Measurements from ENCODE around the gene RAD17. TPM values are rescaled to one million over a fixed set of nuclear protein-coding genes. Genes with fewer than 3 reads are reported as not detected.

RAD17 gene
- total and polyA plus RNA-seq, 11 donors, result 6.7 to 25.8 (median 20.8) TPM

- peaks cover 0 to 10% (median 0%) of the 10 kb centered on the region in 12 donors for H3K4me1 ChIP-seq
- ATAC-seq (no peak), DNase-seq (no peak)
- H3K4me3 ChIP-seq, result no peak overlapping the region
- H3K27ac ChIP-seq, result no peak overlapping the region
- H3K9me3 ChIP-seq, result no peaks in the 10 kb centered on the region
- peaks cover 0 to 51% (median 32%) of the 10 kb centered on the region in 9 donors for H3K36me3 ChIP-seq
- TF ChIP-seq, protein P1, sequence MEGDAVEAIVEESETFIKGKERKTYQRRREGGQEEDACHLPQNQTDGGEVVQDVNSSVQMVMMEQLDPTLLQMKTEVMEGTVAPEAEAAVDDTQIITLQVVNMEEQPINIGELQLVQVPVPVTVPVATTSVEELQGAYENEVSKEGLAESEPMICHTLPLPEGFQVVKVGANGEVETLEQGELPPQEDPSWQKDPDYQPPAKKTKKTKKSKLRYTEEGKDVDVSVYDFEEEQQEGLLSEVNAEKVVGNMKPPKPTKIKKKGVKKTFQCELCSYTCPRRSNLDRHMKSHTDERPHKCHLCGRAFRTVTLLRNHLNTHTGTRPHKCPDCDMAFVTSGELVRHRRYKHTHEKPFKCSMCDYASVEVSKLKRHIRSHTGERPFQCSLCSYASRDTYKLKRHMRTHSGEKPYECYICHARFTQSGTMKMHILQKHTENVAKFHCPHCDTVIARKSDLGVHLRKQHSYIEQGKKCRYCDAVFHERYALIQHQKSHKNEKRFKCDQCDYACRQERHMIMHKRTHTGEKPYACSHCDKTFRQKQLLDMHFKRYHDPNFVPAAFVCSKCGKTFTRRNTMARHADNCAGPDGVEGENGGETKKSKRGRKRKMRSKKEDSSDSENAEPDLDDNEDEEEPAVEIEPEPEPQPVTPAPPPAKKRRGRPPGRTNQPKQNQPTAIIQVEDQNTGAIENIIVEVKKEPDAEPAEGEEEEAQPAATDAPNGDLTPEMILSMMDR (IDR thresholded peaks at IDR 0.05), result no peak
- TF ChIP-seq POLR2A (IDR thresholded peaks at IDR 0.05), result no peak
- H3K27me3 ChIP-seq, result no peaks in the 10 kb centered on the region
- intact Hi-C loops (cut with DNase I), result loop anchor here in 6 of 10 donors (10.0 kb wide), 3 partner anchors 126 to 316 kb away; partner anchors contain the start of genes SLC30A5 (in 5 of the 6) and CDK7 (in 1 of the 6)
- WGBS, 4 donors, result 92 to 100% (median 98%) methylated on average over 1 of the region's 1 CpG
Observed at GRCh38 chr5:69360442-69360841, 9.2 kb upstream of the RAD17 start.

DNA sequence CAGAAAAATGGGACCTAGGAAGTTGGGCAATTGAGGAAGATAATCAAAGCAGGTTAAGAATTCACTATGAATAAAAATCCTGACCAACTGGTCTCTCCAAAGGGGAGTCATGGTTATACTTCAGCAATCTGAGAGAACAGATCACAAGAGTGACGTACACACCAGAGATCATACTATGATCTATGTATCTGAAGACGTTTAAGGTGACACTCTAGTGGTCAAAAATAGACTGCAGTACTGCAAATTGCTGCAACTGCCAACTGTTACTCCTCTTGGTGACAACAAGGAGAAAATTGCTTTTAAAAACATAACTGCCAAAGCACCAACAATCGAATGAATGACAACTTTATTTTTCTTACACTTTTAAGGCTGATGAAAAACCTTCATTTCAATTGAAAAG lies 5.2 kb upstream of the RAD17 start:
- TF ChIP-seq, protein P1 (IDR thresholded peaks at IDR 0.05), result peak in 5 of 12 donors; percentile 8 to 32 (median 27)
- no peak for TF ChIP-seq POLR2A (IDR thresholded peaks at IDR 0.05)
- DNase-seq (no peak), ATAC-seq (no peak)
- H3K27me3 ChIP-seq, result no peaks in the 10 kb centered on the region
- 41 to 50% (median 44%) methylated on average over 3 of the region's 3 CpGs for WGBS, 4 donors
- H3K27ac ChIP-seq, result no peak overlapping the region
- peaks cover 4 to 32% (median 12%) of the 10 kb centered on the region in 12 donors for H3K4me1 ChIP-seq
- H3K36me3 ChIP-seq, result peaks cover 0 to 61% (median 48%) of the 10 kb centered on the region in 9 donors
- no peaks in the 10 kb centered on the region for H3K9me3 ChIP-seq
- intact Hi-C loops (cut with DNase I), result loop anchor here in 6 of 10 donors (10.0 kb wide), 3 partner anchors 130 to 320 kb away; partner anchors contain the start of genes SLC30A5 (in 5 of the 6) and CDK7 (in 1 of the 6)
- H3K4me3 ChIP-seq, result no peak overlapping the region

- Histone ChIP-seq H3K9me3 (no peaks in the 10 kb centered on the region), H3K27me3 (no peaks in the 10 kb centered on the region), H3K27ac (no peak overlapping the region), H3K36me3 (peaks cover 0 to 61% (median 46%) of the 10 kb centered on the region in 9 donors), H3K4me3 (no peak overlapping the region), H3K4me1 (peaks cover 4 to 32% (median 12%) of the 10 kb centered on the region in 12 donors)
- 75 to 81% (median 77%) methylated on average over 3 of the region's 3 CpGs for WGBS, 4 donors
- DNase-seq, result no peak
- TF ChIP-seq, protein P1 (IDR thresholded peaks at IDR 0.05), result no peak
- no peak for TF ChIP-seq POLR2A (IDR thresholded peaks at IDR 0.05)
- ATAC-seq, result no peak
- intact Hi-C loops (cut with DNase I), result loop anchor here in 6 of 10 donors (10.0 kb wide), 3 partner anchors 130 to 320 kb away; partner anchors contain the start of genes SLC30A5 (in 5 of the 6) and CDK7 (in 1 of the 6)
Observed at GRCh38 chr5:69364850-69365249, 4.8 kb upstream of the RAD17 start.

DNA sequence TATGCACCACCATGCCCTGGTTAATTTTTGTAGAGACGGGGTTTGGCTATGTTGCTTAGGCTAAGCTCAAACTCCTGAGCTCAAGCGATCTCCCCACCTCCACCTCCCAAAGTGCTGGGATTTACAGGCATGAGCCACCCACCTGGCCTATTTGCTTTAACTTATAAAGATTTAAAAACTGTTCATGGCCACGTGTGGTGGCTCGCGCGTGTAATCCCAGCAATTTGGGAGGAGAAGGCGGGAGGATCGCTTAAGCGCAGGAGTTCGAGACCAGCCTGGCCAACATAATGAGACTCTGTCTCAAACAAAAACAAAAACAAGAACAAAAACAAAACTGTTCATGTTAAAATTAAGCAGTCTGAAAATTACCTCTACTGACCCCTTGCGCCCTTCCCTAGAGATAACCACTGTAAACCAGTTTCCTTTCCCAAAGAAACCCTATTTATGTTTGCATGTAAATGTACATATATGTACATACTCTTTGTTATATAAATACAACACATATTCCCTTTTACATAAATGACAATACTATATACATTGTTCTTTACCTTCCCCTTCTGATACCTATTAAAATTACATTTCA lies 1.8 kb upstream of the RAD17 start:
- Histone ChIP-seq H3K36me3 (peaks cover 0 to 52% (median 37%) of the 10 kb centered on the region in 9 donors), H3K27me3 (no peaks in the 10 kb centered on the region), H3K4me3 (peak overlapping the region in 9 of 12 donors; percentile 70 to 94 (median 81)), H3K27ac (peak overlapping the region in 3 of 12 donors; percentile 95 to 99 (median 98)), H3K4me1 (peaks cover 4 to 49% (median 28%) of the 10 kb centered on the region in 12 donors), H3K9me3 (no peaks in the 10 kb centered on the region)
- no peak for DNase-seq
- ATAC-seq, result no peak
- no peak for TF ChIP-seq POLR2A (IDR thresholded peaks at IDR 0.05)
- TF ChIP-seq, protein P1 (IDR thresholded peaks at IDR 0.05), result no peak
- WGBS, 4 donors, result 89 to 97% (median 93%) methylated on average over 10 to 11 of the region's 11 CpGs
- intact Hi-C loops (cut with DNase I), result loop anchor here in 6 of 10 donors (10.0 kb wide), 3 partner anchors 133 to 323 kb away; partner anchors contain the start of genes SLC30A5 (in 5 of the 6) and CDK7 (in 1 of the 6)

Measured in heart left ventricle (tissue), 16 donors.